ENCODE results near the gene CALB2. TPM values are rescaled to one million over a fixed set of nuclear protein-coding genes. Genes with fewer than 3 reads are reported as not detected.

CALB2 gene
- total and polyA plus RNA-seq, 2 of the 4 experiments (the other 2 are of a cell fraction), result 0.18 to 0.32 TPM

DNA sequence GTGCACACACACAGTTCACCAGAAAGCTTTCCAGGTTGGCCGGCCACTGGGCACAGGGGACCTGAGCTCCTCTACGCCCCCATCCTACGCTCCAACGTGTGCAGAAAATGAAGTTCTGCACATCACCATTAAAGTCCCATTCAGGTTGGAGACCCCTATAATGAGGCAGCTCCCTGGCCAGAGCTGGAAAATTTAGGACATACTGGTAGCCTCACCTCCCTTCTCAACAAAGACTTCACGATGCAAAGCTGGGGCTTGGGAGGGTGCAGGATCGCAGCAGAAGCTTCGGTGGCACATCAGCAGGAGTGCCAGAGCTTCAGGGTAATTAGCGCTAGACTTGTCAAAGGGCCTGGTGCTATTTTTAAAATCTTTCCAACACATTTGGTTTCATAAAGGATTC, 15.4 kb upstream of the CALB2 start:
- no TSS peak for BruUV-seq (replicated peaks)
- no peak overlapping the region for H3K18ac ChIP-seq (ENCODE audit: low read depth, low read length)
- no peak overlapping the region for H3K9ac ChIP-seq (ENCODE audit: low read depth, low read length)
- no peak overlapping the region for H3K56ac ChIP-seq (ENCODE audit: extremely low read depth, insufficient read depth, low read length)
- H2BK20ac ChIP-seq (ENCODE audit: low read depth, low read length), result no peak overlapping the region
- H2AK5ac ChIP-seq (ENCODE audit: low read depth, low read length), result no peak overlapping the region
- in situ Hi-C loops (cut with MboI; ENCODE audit: low sequenced_read_pairs) (no loop called here), intact Hi-C loops (cut with micrococcal nuclease) (no loop called here), dilution Hi-C loops (cut with HindIII; ENCODE audit: low sequenced_read_pairs, unreplicated experiment) (no loop called here)
- POLR2A ChIA-PET (ENCODE audit: unreplicated experiment), result no interaction called here
- no peak overlapping the region for H4K5ac ChIP-seq (ENCODE audit: low read depth, low read length)
- no peak overlapping the region for H2BK15ac ChIP-seq (ENCODE audit: low read depth, low read length)
- no peak overlapping the region for H3K14ac ChIP-seq (replicated peaks; ENCODE audit: low read depth, low read length)
- H3K79me1 ChIP-seq (ENCODE audit: low read depth in 1 of 2, low read length in 2 of 2), result no peaks in the 10 kb centered on the region
- no peak overlapping the region for H2BK5ac ChIP-seq (ENCODE audit: low read depth, low read length, poor library complexity, severe bottlenecking)
- no peaks in the 10 kb centered on the region for H3K4me1 ChIP-seq (ENCODE audit: control insufficient read depth, insufficient read depth, low read length)
- no peak for ATAC-seq (ENCODE audit: low read depth)
- no peak overlapping the region for H3K4me2 ChIP-seq (ENCODE audit: low read depth, low read length)
- H4K91ac ChIP-seq (ENCODE audit: insufficient read depth, low read depth, low read length), result no peak overlapping the region
- no peak for DNase-seq
- no peak overlapping the region for H3K4me3 ChIP-seq (ENCODE audit: insufficient read depth, low read depth, low read length)
- H2BK120ac ChIP-seq (ENCODE audit: low read depth, low read length), result no peak overlapping the region
- H3K9me3 ChIP-seq (ENCODE audit: control insufficient read depth, insufficient read depth, low read length), result no peaks in the 10 kb centered on the region
- TF ChIP-seq NFE2L2 (IDR thresholded peaks at IDR 0.05; ENCODE audit: low read depth, low read length) (no peak), MXI1 (IDR thresholded peaks at IDR 0.05; ENCODE audit: borderline replicate concordance, low read depth, low read length) (no peak), BHLHE40 (IDR thresholded peaks at IDR 0.05; ENCODE audit: low read depth, low read length) (no peak), CTCF (conservative IDR thresholded peaks at IDR 0.05; ENCODE audit: low read depth, low read length) (no peak), SMC3 (IDR thresholded peaks at IDR 0.05; ENCODE audit: low read depth, low read length) (no peak), MAFK (IDR thresholded peaks at IDR 0.05; ENCODE audit: low read depth, low read length) (no peak), POLR2A (IDR thresholded peaks at IDR 0.05; ENCODE audit: low read depth, low read length) (no peak), RAD21 (IDR thresholded peaks at IDR 0.05; ENCODE audit: low read length) (no peak), RCOR1 (IDR thresholded peaks at IDR 0.05; ENCODE audit: insufficient replicate concordance, low read length) (no peak), CEBPB (IDR thresholded peaks at IDR 0.05; ENCODE audit: low read depth, low read length) (no peak)
- TF ChIP-seq, protein P1, sequence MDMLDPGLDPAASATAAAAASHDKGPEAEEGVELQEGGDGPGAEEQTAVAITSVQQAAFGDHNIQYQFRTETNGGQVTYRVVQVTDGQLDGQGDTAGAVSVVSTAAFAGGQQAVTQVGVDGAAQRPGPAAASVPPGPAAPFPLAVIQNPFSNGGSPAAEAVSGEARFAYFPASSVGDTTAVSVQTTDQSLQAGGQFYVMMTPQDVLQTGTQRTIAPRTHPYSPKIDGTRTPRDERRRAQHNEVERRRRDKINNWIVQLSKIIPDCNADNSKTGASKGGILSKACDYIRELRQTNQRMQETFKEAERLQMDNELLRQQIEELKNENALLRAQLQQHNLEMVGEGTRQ (IDR thresholded peaks at IDR 0.05; ENCODE audit: low read depth, low read length), result no peak
- H2AK9ac ChIP-seq (replicated peaks; ENCODE audit: low read depth, low read length, poor library complexity), result no peak overlapping the region
- CTCF ChIA-PET, result no interaction called here
- no peak overlapping the region for H4K8ac ChIP-seq (ENCODE audit: low read depth in 2 of 2, low read length in 2 of 2)
- H3K27me3 ChIP-seq (ENCODE audit: control insufficient read depth, insufficient read depth, low read length), result peaks cover 2% of the 10 kb centered on the region; the same call in 1 of the 2 replicates
- no peaks in the 10 kb centered on the region for H3K36me3 ChIP-seq (ENCODE audit: control insufficient read depth, insufficient read depth, low read length)
- no peak overlapping the region for H3K27ac ChIP-seq (ENCODE audit: insufficient read depth, low read length)
- WGBS, 2 experiments (ENCODE audit: extremely low coverage in 2 of 2, insufficient read length in 1 of 2), result 88% methylated on average over 1 of the region's 8 CpGs; no CpG with 5 or more reads in 1 of the 2 experiments
- no peaks in the 10 kb centered on the region; the same call in 1 of the 2 replicates for H3K9me1 ChIP-seq (ENCODE audit: insufficient read depth, low read length)
- no peak overlapping the region for H3K4ac ChIP-seq (ENCODE audit: low read depth, low read length)
- H3K23ac ChIP-seq (ENCODE audit: low read depth, low read length), result no peak overlapping the region
- H2AFZ ChIP-seq (replicated peaks; ENCODE audit: low read length, poor library complexity), result no peak overlapping the region
- H4K20me1 ChIP-seq (ENCODE audit: insufficient read depth, low read length), result no peaks in the 10 kb centered on the region
